ENCODE data around the gene PIN4. TPM values are rescaled to one million over a fixed set of nuclear protein-coding genes. Genes with fewer than 3 reads are reported as not detected.
"Not testable (repeated sequence)": the region's sequence is repeated elsewhere in the genome, so short reads cannot be mapped to it uniquely, and the experiment has no call there.

Gene PIN4
- total RNA-seq, 4 donors from 2014 or later, result 6.2 to 12.6 (median 11.2) TPM

DNA sequence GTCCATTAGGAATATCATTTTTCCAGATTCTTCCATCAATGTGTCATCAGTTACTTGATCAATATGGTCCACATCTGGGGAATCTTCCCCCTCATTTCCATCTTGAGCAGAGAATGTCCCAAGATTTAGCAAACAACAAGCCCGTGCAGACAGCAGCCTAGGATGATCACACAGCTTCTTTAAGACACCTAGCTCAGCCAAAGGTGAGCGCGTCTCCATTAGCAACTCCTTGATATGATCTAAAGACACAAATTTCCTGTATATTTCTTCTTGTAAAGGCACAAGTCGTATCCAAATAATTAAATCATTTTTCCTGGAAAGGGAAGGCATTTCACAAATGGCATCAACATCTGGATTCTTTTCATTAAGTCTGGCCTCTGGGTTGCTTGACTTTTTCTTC is 25.8 kb downstream of the PIN4 start:
- no peak overlapping the region for H3K27ac ChIP-seq
- intact Hi-C loops (cut with DNase I), result no loop called here
- H3K9me3 ChIP-seq, result no peaks in the 10 kb centered on the region
- no peaks in the 10 kb centered on the region for H3K27me3 ChIP-seq
- WGBS, 2 donors, result 96 to 99% methylated on average over 4 of the region's 4 CpGs
- no peak overlapping the region for H3K4me3 ChIP-seq (replicated peaks in 1 of 3)
- DNase-seq, result no peak
- no peaks in the 10 kb centered on the region for H3K36me3 ChIP-seq
- TF ChIP-seq, protein P1, sequence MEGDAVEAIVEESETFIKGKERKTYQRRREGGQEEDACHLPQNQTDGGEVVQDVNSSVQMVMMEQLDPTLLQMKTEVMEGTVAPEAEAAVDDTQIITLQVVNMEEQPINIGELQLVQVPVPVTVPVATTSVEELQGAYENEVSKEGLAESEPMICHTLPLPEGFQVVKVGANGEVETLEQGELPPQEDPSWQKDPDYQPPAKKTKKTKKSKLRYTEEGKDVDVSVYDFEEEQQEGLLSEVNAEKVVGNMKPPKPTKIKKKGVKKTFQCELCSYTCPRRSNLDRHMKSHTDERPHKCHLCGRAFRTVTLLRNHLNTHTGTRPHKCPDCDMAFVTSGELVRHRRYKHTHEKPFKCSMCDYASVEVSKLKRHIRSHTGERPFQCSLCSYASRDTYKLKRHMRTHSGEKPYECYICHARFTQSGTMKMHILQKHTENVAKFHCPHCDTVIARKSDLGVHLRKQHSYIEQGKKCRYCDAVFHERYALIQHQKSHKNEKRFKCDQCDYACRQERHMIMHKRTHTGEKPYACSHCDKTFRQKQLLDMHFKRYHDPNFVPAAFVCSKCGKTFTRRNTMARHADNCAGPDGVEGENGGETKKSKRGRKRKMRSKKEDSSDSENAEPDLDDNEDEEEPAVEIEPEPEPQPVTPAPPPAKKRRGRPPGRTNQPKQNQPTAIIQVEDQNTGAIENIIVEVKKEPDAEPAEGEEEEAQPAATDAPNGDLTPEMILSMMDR (IDR thresholded peaks at IDR 0.05), result no peak
- no peak for TF ChIP-seq POLR2A (IDR thresholded peaks at IDR 0.05)
- no peaks in the 10 kb centered on the region for H3K4me1 ChIP-seq

DNA sequence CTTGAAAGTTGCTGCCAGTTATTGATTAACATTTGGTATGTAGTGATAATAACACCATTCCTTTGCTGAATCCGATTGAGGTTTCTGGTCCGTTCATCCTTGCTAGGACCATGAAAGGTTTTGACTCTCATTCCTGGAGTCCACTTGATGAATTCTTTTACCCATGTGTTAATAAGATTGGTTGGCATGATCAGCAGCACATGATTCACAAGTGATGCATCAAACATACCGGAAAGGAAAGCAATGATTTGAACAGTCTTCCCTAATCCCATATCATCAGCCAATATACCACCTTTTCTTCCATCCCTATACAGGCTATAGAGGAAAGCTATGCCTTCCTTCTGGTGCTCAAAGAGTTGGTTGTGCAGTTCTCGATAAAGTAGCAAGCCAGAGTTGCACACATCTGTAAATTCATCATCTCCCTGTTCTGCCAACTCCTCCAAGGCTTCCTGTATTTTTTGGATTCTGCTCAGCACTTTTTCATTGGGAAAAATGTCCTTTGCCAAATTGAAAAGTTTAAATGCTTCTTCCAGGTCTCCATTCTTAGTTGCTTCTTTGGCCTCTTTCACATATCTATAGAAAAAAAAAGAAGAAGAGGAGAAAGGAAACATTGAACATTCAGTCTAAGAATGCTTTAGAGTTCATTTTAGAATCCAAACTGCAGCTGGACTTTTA is 26.7 kb downstream of the PIN4 start:
- no peak for DNase-seq
- no peak for TF ChIP-seq POLR2A (IDR thresholded peaks at IDR 0.05)
- TF ChIP-seq, protein P1 (IDR thresholded peaks at IDR 0.05), result no peak
- no peaks in the 10 kb centered on the region for H3K27me3 ChIP-seq
- H3K36me3 ChIP-seq, result no peaks in the 10 kb centered on the region
- H3K27ac ChIP-seq, result no peak overlapping the region
- no peaks in the 10 kb centered on the region for H3K4me1 ChIP-seq
- H3K9me3 ChIP-seq, result no peaks in the 10 kb centered on the region
- 82 to 89% methylated on average over 3 to 4 of the region's 4 CpGs for WGBS, 2 donors
- H3K4me3 ChIP-seq (replicated peaks in 1 of 3), result no peak overlapping the region
- intact Hi-C loops (cut with DNase I), result no loop called here

DNA sequence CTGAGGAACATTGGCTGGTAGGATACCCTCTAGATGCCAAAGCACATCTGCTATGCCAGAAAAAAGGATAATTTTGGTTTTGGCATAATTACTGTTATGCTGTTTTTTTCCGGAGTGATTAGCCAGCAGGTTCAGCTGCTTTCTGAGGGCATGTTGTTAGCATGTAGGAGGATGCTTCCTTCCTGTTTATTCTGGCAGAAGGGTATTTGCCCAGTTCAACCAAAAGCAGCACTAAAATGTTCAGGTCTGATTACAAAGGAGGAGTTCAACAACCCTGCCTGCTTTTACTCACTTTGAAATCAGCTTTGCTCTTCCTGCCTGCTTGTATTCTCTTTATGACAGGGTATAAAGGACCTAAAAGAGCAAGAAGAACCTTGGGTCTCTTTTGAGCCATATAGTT is 35.4 kb downstream of the PIN4 start:
- no peak for DNase-seq
- Histone ChIP-seq H3K4me3 (replicated peaks in 1 of 3) (no peak overlapping the region), H3K4me1 (no peaks in the 10 kb centered on the region), H3K36me3 (no peaks in the 10 kb centered on the region), H3K27me3 (no peaks in the 10 kb centered on the region), H3K27ac (no peak overlapping the region), H3K9me3 (no peaks in the 10 kb centered on the region)
- intact Hi-C loops (cut with DNase I), result no loop called here
- TF ChIP-seq POLR2A (IDR thresholded peaks at IDR 0.05), result no peak
- TF ChIP-seq, protein P1 (IDR thresholded peaks at IDR 0.05), result no peak
- 50 to 73% methylated on average over 1 of the region's 1 CpG for WGBS, 2 donors

DNA sequence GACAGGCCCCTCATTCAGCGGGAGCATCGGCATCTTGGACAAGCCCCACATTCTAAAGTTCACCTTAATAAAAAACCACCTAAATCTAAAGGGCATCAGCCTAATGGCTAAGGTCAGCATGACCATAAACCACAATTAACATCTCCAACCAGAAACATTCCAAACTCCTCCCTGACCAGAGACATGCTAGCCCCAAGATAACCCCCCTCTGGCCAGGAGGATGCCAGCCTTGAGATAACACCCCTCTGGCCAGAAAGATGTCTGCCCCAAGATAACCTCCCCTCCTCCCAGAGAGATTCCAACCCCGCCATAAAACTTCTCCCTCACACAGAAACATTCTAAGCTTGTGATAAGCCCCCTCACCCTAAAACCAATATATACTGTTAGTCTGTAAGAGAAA is 38.8 kb downstream of the PIN4 start:
- 96 to 97% methylated on average over 3 of the region's 3 CpGs for WGBS, 2 donors

DNA sequence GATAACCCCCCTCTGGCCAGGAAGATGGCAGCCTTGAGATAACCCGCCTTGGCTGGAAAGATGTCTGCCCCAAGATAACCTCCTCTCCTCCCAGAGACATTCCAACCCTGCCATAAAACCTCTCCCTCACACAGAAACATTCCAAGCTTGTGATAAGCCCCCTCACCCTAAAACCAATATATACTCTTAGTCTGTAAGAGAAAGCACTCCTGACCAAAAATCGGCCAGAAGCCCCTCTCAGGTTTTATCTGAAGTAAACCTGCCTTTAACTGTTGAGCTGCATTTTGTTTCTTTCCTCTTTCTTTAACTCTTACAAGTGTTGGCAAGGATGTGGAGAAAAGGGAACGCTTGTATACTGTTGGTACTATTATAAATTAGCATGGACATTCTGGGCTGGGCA is 48.7 kb downstream of the PIN4 start:
- 89 to 100% methylated on average over 2 to 3 of the region's 3 CpGs for WGBS, 2 donors
- Histone ChIP-seq H3K4me1 (no peaks in the 10 kb centered on the region), H3K36me3 (no peaks in the 10 kb centered on the region), H3K4me3 (replicated peaks in 1 of 3) (no peak overlapping the region), H3K27ac (no peak overlapping the region), H3K27me3 (no peaks in the 10 kb centered on the region), H3K9me3 (no peaks in the 10 kb centered on the region)
- no peak for DNase-seq
- intact Hi-C loops (cut with DNase I), result no loop called here
- TF ChIP-seq, protein P1 (IDR thresholded peaks at IDR 0.05), result no peak
- no peak for TF ChIP-seq POLR2A (IDR thresholded peaks at IDR 0.05)

More for the DNA sequence above, 38.8 kb downstream of the PIN4 start:
- H3K27ac ChIP-seq; intact Hi-C loops (cut with DNase I); H3K4me3 ChIP-seq (replicated peaks in 1 of 3); DNase-seq; H3K36me3 ChIP-seq; H3K9me3 ChIP-seq; H3K27me3 ChIP-seq; H3K4me1 ChIP-seq: not testable (repeated sequence)

Data from thyroid gland (tissue), 4 donors.